Measurements from ENCODE around the gene PTPRR.

Gene PTPRR

GRCh38 chr12:70605976-70606375 lies 314.6 kb downstream of the PTPRR start:
- DNase-seq (ENCODE audit: low read depth in 2 of 2), result no peak

DNA sequence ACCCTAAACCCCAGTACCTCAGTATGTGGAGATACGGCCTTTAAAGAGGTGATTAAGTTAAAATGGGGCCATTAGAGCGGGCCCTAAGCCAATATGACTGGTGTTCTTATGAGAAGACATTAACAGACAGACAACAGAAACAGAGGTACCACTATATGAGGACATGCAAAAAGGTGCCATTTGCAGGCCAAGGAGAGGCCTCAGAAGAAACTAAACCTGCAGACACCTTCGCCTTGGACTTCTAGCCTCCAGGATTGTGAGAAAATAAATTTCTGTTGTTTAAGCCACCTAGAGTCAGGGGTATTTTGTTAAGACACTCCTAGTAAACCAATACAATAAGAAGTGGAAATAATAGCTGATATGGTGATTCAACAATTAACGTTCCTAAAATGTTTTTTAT lies 315.9 kb downstream of the PTPRR start:
- DNase-seq (ENCODE audit: low read depth in 2 of 2), result no peak

GRCh38 chr12:70603044-70603443 lies 317.5 kb downstream of the PTPRR start:
- no peak for DNase-seq (ENCODE audit: low read depth in 2 of 2)

- DNase-seq (ENCODE audit: low read depth in 2 of 2), result no peak
Measured at GRCh38 chr12:70598467-70599193, 321.9 kb downstream of the PTPRR start.

DNA sequence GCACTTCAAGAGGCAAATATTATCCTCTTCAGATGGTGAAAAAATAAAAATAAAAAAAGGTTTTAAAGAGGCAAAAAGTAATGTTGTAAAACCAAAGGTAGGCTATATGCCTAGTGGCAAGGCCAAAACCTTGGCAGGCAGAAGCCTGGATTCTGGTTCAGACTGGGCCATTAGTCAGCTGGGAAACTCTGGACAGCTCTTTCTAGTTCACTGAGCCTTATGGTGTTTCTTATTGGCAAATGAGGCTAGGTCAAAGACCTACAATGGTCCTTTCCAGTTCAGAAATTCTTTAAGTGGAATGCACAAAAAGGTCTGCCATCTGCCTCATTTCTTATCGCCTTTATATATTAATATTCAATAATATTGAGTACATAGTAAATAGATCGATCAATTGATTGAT lies 327.9 kb downstream of the PTPRR start:
- no peak for DNase-seq (ENCODE audit: low read depth in 2 of 2)

GRCh38 chr12:70590549-70591226 lies 329.9 kb downstream of the PTPRR start:
- DNase-seq (ENCODE audit: low read depth in 2 of 2), result no peak

DNA sequence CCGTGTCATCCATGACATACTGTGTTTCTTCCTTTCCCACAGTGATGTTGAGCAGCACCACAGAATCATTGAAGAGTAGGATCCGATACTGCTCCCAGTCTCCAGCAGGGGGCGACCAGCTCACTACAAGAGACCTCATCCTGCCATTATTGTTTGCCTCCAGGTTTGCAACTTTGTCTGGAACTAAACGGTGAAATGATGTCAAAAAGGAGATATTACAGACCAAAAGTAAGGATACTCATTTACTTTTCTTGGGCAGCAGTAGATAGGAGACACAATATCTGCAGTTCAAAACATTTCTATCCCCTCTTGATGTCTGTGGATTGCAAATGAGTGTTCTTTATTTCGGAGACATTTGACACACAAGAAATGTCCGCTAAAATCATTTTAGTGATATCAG lies 330.5 kb downstream of the PTPRR start:
- DNase-seq (ENCODE audit: low read depth in 2 of 2), result peak; percentile 20 to 30

Measured in stimulated activated CD8-positive, alpha-beta memory T cell treated with anti-CD3 and anti-CD28 coated beads, Interleukin-7, amount 100 ng/mL, for 4 hours (primary cell).